Left ventricle myocardium superior (tissue), 1 donor: ENCODE measurements around the gene UFSP1. TPM values are rescaled to one million over a fixed set of nuclear protein-coding genes. Genes with fewer than 3 reads are reported as not detected.

Experiments used
- ATAC-seq: fragments of 200-7000 bp; cut with Tn5 transposase; one replicate; pipeline ENCODE4 v1.9.1; 2020; ENCODE audit warnings: mild to moderate bottlenecking, moderate library complexity
- DNase-seq: peaks from one replicate; pipeline ENCODE4 v3.0.0-alpha.2; 2020
- intact Hi-C: fragments of 100-400 bp; cut with micrococcal nuclease; formaldehyde crosslinking; loops from one replicate; pipeline ENCODE4 v1.11.0; 2022
- total RNA-seq: library from RNA; stranded (reverse); fragmentation: NEBNext Ultra II Directional; extraction: Animal tissue kit (Norgen Biotek cat#: 25700); gene quantifications from one replicate; pipeline ENCODE4 v1.2.1, GENCODE V29; 2021
- donor health status: DM: no; HTN: yes; CAD: no; lungs with severe emphysema.

UFSP1 gene
- total RNA-seq, 1 donor from 2014 or later, result 1.9 TPM

- DNase-seq (no peak), ATAC-seq (no peak)
- intact Hi-C loops, result no loop called here
Measured at GRCh38 chr7:100885440-100886141, 3.9 kb downstream of the UFSP1 start.

GRCh38 chr7:100884736-100885439 lies 4.6 kb downstream of the UFSP1 start:
- intact Hi-C loops, result no loop called here
- ATAC-seq (no peak), DNase-seq (no peak)

DNA sequence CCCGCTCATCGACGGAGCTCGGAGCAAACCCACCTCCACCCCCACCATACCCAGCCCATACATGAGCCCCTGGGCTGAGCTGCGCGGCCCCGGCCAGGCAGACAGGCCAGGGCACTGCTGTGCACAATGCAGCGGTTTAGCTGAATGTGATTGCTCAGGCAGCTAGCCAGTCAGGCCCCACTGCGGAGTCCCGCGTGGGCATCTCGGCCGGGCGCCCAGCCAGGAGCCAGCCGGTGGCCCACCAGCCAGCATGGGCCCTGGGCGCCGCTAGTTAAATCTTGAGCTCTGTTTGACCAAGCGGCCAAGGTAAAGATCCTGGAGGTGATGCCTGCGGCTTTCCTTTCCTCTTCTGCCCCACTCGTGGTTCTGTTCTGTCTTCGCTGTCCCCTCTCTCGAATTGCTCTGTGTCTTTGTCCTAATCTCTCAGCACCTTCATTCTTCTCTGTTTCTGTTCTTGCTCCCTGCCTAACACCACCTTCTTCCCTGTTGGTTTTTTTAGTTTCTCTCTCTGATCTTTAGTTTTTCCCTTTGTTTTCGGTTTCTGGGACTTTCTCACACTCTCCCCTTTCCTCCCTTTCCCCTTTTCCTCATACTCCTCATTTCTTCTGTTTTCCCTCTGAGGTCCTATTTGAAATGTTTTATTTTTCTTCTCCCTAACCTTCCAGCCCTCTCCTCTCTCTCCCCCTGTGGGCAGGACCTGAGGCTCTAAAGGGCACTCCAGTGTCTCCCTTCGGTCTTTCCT lies 6.6 kb downstream of the UFSP1 start:
- no peak for DNase-seq
- intact Hi-C loops, result no loop called here
- no peak for ATAC-seq

- DNase-seq, result no peak
- no peak for ATAC-seq
- intact Hi-C loops, result no loop called here
Measured at GRCh38 chr7:100882201-100882600, 7.3 kb downstream of the UFSP1 start.

DNA sequence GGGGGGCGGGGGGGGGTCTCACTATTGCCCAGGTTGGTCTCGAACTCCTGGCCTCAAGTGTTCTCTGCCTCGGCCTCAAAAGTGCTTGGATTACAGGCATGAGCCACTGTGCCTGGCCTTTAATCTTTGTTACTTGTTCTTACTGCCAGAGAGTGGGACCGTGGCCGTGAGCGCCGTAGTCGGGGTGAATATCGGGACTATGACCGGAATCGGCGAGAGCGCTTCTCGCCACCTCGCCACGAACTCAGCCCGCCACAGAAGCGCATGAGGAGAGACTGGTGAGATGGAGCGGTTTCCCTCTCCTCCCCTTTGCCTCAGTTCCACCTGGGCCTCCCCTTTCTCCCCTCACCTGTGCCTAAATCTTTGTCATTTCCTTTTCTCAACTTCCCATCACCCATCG lies 8.4 kb downstream of the UFSP1 start:
- ATAC-seq (no peak), DNase-seq (no peak)
- intact Hi-C loops, result no loop called here

GRCh38 chr7:100880645-100881044 lies 8.9 kb downstream of the UFSP1 start:
- DNase-seq, result no peak
- intact Hi-C loops, result no loop called here
- ATAC-seq, result no peak

DNA sequence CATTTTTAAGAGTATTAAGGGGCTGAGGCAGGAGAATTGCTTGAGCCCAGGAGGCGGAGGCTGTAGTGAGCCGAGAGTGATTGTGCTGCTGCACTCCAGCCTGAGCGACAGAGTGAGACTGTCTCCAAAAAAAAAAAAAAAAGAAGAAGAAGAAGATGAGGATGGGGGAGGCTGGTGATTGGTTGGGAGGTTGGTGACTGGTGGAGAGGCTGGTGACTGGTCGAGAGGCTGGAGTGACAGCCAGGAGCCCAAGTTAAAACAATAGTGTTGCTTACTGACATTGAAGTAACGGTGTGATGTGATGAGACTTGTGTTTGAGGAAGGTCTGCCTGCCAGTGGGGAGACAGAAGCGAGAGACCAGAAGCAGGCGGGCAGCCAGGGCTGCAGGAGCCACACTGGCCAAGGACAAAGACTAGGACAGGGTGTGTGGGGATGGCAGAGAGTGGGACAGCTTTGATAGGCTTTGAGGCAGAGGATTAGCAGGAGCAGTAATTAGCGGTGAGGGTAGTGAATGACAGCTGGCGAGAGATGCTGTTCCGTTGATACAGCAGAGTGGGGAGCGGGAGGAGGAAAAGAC lies 9.7 kb downstream of the UFSP1 start:
- no peak for DNase-seq
- ATAC-seq, result peak; percentile 54
- intact Hi-C loops, result no loop called here

GRCh38 chr7:100878685-100879084 lies 10.8 kb downstream of the UFSP1 start:
- no peak for DNase-seq
- ATAC-seq, result no peak
- intact Hi-C loops, result no loop called here

DNA sequence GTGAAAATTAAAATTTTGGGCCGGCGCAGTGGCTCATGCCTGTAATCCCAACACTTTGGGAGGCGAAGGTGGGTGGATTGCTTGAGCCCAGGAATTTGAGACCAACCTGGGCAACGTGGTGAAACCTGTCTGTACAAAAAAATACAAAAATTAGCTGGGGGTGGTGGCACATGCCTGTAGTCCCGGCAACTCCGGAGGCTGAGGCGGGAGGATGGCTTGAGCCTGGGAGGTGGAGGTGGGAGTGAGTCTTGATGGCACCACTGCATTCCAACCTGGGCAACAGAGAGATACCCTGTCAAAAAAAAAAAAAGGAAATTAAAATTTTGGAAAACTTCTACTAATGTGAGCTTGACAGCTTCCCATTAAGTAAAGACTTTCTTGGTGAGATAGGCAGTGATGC lies 11.5 kb downstream of the UFSP1 start:
- no peak for ATAC-seq
- intact Hi-C loops, result no loop called here

GRCh38 chr7:100875356-100875751 lies 14.2 kb downstream of the UFSP1 start:
- peak; percentile 50 for ATAC-seq
- intact Hi-C loops, result no loop called here
- DNase-seq, result no peak

More for the DNA sequence above, 11.5 kb downstream of the UFSP1 start:
- DNase-seq, result no peak

DNA sequence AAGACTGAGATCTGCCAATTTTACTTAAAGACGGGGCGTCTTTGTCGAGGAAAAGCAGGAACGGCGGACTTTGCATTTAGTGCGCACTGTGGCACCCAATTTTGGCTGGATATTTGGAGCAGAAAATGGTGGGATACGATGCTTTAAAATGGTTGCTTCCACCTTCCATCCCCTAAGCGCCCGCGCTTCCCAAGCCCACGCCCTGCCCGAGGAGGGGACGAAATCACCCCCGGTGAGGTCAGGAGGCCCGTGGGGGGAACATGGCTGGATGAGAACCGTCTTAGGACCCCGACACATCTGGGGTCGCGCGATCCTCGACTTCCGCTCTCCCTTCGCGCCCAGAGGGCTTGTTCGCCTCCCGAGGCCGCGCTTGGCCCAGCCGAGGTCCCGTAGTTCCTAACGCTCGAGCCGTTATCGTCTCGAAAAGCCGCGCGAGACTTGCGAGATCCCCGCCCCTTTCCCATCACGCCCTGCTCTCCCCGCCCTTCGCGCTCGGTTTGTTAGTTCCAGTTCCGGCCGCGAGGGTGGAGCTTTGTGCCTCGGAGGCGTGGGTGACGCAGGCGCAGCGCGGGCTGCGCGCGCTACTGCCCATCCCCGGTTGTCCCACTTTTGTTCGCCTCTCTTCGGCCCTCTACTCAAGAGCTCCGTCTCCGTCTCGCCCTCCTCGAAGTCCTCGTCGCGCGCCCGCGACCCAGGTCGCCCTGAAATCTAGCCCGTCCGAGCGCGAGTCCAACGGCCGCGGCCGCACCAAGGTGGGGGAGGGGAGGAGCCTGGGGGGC lies 14.7 kb downstream of the UFSP1 start, which contains the start of gene SRRT:
Gene SRRT, plus strand, starts transcription at position 527 of the 779 bp plus-strand sequence. CDS start 488 bp downstream, outside the sequence.
- intact Hi-C loops, result no loop called here
- peak; percentile 96 for ATAC-seq
- peak; percentile 99 for DNase-seq

DNA sequence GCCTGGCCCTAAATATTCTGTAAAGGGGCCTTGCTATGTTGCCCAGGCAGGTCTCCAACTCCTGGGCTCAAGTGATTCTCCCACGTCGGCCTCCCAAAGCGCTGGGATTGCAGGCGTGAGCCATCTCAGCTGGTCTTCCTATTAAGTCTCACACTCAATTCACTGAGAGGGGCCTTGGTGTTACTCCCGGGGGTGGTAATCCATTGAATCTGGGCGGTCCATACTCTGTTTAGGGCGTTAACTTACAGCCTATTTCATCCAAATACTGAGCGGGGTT lies 15.3 kb downstream of the UFSP1 start:
- DNase-seq (no peak), ATAC-seq (peak; percentile 1)
- intact Hi-C loops, result no loop called here

GRCh38 chr7:100873599-100874299 lies 15.8 kb downstream of the UFSP1 start:
- ATAC-seq, result no peak
- DNase-seq, result no peak
- intact Hi-C loops, result no loop called here

DNA sequence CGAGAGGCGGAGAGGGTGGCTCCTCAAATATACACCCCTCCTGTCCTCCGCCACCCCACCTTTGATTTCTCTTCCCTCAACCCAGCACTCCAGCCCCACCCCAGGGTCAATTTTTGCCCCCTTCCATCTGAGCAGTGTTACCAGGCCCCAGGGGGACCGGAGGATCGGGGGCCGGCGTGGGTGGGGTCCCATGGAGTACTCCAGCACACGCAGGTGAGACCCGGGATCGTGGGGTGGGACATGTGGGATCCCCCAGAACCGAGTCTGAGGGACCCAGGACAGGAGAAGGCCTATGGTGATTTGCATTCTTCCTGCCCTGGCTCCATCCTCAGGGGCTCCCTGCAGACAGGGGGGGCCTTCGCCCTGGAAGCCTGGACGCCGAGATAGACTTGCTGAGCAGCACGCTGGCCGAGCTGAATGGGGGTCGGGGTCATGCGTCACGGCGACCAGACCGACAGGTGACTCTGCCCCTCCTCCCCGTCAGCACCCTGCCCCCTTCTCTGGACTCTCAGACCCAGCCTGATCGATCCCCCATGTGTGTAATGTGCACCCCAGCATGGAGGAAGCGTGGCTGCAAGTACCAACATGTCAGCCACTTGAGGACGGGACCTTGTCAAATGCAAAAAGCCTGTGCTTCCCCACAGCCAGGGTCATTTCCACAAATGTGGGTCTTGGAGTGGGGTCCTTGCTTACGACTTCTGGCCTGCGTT lies 21.6 kb downstream of the UFSP1 start:
- ATAC-seq (peak; percentile 4), DNase-seq (no peak)
- intact Hi-C loops, result no loop called here

DNA sequence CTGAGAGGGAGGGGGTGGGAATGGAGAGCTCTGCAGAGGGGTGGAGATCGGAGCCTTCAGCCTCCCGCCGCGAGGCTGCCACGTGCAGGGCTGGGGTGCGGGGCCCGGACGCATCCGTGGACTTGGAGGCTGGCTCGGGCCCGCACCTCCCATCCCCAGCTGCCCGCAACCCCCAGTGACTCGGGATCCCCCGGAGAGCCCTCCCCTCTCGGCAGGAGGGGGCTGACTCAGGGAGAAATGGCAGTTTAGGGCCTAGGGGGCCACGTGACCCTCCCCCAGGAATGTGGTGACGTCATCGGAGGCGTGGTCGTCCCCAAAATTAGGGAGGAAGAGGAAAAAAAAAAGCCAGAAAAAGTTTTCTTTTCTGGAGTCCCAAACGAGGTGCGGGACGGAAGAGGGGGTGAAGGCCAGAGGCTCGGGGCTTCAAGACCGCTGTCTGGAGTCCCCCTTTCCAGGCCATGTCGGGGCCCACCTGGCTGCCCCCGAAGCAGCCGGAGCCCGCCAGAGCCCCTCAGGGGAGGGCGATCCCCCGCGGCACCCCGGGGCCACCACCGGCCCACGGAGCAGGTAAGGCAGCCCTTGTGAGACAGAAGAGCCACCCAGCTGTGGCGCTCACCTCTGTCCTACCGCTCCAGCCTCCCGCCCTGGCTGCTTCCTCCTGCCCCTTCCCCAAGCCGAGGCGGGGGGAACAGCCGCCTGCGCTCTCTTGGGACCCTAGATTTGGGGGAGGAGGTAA lies 22.3 kb downstream of the UFSP1 start, which contains the start of gene TRIP6:
Gene TRIP6, plus strand, starts transcription at position 348 of the 736 bp plus-strand sequence. Its CDS starts 111 bp downstream, at position 459.
- intact Hi-C loops, result no loop called here
- ATAC-seq (peak; percentile 73), DNase-seq (peak; percentile 91)

- DNase-seq, result no peak
- ATAC-seq, result no peak
- intact Hi-C loops, result no loop called here
Measured at GRCh38 chr7:100866729-100867039, 22.8 kb downstream of the UFSP1 start.

DNA sequence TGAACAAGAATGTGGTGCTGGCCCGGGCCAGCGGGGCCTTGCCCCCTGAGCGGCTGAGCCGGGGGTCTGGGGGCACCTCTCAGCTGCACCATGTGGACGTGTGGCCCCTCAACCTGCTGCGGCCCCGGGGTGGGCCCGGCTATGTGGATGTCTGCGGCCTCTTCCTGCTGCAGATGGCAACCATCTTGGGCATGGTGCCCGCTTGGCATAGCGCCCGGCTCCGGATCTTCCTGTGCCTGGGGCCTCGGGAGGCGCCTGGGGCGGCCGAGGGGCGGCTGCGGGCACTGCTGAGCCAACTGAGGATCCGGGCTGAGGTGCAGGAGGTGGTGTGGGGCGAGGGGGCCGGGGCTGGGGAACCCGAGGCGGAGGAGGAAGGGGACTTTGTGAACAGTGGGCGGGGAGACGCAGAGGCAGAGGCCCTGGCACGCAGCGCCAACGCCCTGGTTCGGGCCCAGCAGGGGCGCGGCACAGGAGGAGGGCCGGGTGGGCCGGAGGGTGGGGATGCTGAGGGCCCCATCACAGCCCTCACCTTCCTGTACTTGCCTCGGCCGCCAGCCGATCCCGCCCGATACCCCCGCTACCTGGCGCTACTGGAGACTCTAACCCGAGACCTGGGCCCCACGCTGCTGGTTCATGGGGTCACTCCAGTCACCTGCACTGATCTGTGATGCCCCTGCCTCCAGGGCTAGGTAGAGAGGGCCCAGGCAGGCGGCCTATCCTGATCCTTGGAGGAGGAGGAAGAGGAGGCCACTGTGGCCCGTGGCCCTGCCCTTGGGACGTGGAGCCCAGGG lies 23.4 kb downstream of the UFSP1 start:
- intact Hi-C loops, result no loop called here
- peak; percentile 89 for DNase-seq
- ATAC-seq, result peak; percentile 40
